Hematopoietic multipotent progenitor cell (in vitro differentiated cells): ENCODE results near the gene DACT2. TPM values are rescaled to one million over a fixed set of nuclear protein-coding genes. Genes with fewer than 3 reads are reported as not detected.
"Not testable (repeated sequence)": the region's sequence is repeated elsewhere in the genome, so short reads cannot be mapped to it uniquely, and the experiment has no call there.

ENCODE experiments used
- DNase-seq, 3 donors: peaks; one replicate each; pipeline ENCODE4 v3.0.0-alpha.2; 2011 to 2015; ENCODE audit warnings: low read depth in 2 of 3, low spot score in 2 of 3
- total RNA-seq: library from RNA; depleted of rRNA; stranded (reverse); fragments of >200 nt; gene quantifications from one replicate; pipeline ENCODE4 v1.2.3, GENCODE V29; 2012

The DACT2 gene
- total RNA-seq, 1 donor: not detected

DNA sequence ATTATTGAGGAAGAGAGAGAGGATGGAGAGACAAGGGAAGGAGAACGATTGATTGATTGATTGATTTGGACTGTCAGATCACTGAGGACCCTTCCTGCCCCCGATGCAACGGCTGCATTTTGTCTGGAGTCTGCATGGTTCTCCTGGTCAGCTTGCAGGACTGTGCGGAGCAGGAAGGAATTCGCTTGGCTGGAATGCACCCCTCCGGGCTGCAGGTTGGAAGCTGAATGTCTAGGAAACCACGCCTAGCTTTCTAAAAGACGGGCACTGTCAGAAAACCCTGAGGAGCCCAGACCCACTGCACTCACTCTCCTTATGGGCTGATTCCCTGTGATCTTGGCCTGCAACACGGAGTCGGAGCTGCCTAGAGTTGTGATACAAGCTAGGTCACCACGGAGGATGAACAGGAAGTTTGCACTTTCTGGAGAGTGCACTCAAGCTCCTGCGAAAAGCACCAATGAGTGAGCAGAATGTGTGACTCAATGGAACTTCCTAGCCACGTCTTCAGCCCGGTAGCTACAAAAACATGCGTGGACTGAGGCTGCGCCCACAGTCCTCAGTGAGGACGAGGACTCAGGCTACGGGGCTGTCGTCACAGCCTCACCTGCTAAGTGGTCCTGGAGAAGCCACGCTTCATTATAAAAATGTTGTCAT is 14.4 kb downstream of the DACT2 start:
- DNase-seq: no peak

DNA sequence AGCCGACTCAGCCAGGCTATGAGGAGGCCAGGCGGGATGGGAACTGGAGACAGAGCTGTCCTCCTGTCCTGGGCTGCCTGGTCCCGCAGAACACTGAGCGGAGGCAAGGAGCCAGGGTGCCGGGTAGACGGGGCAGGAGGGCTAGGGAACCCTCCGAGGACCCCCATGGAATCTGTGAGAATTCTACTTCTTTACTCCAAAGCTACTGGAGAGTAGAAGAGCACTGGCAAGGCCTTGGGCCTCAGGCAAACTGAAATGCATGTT is 14.9 kb downstream of the DACT2 start:
- no peak for DNase-seq

DNA sequence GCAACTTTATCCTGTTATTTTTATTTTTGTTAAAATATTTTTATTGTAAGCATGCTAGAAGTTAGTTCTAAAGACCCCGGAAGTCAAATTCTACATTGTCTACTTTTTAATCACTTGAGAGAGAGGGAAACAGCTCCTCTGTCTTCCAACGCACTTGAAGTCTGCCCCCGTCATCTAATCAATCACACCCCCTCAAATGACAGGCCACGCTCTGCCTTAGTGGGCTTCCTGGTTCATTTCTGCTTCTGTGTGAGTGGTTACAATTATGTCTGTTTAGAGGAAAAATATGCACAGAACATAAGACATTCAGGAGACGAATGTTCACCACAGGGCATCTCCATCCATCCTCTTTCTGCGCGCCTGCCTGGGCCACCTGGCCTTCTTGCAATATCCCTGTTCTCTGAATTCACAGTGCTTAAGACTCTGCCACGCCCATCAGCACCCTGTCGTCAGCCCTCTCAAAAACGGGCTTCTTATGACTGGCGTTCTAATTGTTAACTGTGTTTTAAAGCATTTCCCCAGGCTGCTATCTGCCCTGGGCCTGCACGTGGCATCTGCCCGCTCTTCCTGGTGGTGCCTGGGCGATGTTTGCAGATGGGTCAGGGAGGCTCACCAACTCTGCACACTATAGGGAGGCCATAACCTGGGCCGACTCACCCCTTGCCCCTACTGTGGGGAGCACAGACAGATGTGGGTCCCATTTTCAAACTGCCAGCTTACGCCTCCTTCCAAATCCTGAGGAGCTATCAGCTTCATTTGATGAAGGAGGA is 15.4 kb downstream of the DACT2 start:
- DNase-seq: no peak

DNA sequence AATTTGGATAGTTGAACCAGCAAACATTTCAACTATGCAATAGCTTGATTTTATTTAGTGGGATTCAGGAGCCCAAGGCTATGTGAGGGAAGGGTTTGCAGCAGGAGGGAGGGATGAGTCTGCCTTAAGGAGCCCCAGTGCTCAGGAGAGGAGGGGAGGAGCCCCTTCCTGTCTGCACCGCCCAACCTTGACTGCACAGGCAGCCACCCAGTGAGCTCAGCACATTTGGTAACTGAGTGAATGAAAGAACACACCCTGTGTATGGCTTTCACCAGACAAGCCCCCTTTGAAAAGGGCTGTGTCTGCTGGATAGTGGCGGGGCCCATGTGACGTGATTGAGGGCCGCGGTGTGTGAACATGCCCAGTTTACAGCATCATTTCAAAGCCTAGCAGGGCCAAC is 17.0 kb downstream of the DACT2 start:
- no peak for DNase-seq

DNA sequence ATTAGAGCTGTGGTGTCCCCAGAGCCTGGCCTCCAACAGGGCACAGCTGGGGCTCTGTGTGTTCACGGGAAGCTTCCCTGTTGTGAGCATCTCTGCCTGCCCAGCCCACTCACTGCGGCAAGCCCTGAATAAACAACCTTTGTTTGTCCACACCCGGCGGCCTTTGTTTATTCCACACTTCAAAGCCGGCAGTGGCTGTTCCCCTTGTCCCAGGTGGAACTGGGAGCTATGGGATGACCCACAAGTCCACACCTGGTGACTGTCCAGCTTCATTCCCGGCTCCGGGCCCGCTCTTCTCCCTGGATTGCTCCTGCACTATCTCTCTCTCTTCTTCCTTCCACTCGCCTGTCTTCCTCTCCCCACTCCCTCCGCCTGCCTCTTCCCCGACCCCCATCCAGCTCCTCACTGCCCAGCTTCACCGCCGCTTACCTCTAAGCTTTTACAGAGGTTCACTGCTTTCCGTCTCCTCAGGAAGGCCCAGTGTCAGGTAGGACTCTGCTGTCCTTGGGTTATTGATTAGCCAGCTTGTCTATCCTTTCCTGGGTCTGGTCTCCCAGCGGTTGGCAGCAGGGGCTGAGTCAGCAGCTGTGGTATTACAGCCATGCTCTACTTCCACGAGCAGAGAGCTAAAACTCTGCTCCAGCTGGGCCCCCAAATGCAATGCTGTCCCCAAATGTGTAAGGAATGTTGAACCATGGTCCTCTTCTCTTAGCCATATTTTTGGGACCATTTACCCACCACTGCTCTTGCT is 17.8 kb downstream of the DACT2 start:
- no peak for DNase-seq

DNA sequence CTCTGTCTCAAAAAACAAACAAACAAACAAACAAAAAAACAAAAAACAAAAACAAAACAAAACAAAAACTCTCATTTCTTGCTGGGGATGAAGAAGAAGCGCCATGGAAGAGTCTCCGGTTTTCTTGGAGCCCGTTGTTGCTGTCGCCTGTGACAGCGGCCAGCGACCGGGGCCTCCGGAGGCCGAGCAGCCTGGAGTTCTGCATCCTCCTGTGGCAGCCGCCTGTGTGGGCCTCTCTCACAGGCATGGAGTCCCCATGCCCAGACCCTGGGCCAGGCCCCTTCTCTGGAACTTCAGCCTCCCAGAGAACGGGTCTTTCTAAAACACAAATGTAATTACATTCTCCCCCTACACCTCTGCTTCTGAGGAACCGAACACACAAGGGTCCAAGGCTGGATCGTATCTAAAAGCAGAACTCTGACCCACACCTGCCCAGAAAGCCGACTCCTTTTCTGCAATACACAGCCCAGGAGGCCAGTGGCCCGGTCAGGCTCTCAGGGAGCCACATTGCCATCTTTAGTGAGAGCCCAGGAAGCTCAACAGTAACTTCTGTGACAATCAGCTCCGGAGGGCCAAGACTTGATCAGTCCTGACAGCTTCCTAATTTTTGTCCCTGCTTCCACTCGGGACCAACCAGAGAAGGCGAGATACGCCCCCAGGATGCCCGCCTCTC is 18.5 kb downstream of the DACT2 start:
- DNase-seq: no peak

DNA sequence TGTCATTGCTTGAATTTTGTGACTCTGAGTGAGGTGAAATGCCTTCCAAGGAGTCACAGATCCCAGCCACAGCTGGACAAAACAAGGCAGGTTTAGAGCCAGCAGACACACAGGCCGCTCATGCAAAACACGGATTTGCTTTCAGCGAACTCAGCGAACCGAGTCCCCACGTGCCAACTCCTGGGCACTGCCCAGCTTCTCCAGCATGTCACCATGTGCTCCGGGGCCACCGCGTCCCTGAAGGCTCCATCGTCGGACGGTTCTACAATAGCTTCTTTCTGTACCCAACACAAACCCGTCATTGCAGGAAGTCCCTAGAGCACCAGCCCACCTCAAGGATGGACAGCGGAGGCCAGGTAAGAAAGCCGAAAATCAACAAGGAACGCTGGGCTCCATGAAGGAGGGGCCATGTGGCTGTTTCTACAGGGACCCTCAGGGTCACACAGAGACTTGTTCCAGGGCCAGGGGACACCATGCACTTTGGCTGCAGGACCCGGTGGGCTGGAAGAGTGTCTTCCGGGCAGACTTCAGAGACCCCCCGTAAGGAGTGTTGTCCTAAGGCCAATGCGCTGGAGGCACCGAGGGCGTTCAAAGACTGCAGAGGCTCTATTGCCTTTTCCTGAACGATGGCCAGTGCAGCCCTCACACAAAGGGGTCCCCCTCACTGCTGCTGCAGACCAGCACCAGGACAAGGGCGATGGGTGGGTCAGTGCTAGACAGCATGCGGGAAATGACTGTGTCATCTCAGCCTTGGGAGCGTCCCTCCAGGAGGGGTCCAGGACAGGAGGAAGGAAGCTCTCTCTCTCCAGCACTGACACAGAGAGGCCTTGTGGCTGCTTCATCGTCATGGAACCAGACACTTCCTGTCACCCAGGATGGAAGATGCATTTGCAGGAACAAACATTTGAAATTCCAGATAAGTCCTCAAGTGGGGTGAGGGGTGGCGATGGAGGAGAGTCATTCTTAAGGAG is 19.8 kb downstream of the DACT2 start:
- no peak for DNase-seq

DNA sequence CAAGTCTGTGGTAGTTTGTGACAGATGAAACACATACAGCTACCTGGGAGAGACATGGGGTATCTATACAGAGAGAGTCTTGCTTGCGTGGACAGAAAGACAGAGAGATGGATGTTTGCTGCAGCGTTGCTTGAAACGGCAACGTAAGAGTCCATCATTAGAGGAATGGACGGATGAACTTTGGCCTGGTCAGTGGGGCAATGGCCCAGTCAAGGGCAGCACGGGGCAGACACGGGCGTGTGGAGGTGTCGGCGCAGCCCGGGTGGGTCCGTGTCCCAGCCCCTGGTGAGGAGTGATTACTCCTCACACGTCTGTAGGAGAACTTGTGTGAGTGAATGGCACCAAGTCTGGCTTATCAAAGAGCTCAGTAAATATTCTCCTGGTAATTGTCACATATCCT is 21.9 kb downstream of the DACT2 start:
- DNase-seq: no peak

DNA sequence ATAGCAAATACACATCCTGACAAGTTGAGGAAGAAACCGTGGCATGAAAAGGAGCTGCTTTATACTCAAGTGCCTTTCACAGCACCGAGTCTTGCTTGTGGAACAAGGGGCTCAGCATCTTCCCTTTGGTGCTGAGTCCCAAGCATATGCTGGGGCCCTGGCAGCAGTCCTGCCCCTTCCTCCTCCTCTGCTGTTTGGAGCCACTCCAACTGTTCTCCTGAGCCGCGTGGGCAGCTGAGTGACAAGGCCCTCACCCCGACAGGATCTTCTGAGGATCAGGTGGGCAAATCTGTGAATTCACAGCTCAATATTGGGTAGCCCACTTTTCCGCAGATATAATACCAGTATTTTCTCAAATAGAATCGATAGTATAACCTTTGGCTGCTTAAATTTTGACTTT is 24.7 kb downstream of the DACT2 start:
- no peak for DNase-seq

DNA sequence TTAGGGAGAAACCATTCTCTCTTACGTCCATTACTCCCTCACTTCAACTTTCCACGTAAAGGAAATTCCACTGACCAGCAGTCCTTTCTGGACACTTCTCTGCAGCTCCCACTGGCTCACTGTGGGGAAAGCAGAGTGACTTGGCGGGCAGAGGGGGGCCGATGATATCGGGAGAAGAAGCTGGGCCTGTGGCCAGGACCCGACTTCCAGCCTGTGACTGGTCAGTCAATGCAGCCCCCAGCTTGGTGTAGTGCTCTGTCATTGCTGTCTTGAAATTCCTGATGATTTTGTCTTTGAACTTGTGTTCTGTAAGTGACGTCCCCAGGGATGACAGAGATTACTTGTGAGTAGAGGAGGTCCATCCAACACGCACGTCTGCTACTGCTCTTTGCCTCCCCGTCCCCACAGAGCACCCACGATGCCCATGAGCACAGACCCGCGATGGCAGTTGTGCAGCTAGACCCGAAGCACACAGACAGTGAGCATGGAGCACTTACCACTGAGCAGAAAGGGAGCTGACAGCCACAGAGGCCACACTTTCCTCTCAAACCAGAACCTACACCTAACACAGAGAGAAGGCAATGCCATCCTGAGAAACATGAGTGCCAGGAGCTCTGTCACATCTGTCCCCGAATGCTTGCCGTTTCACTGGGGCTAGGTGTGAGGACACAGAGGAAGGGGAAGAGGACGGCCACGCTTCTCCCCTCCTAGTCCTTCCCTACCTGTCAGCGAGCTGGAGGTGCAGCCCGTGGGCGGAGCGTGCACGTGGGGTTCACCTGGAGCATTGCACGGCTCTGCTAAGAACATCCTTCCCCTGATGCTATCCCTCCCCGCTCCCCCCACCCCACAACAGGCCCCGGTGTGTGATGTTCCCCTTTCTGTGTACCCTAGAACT is 25.7 kb downstream of the DACT2 start:
- no peak for DNase-seq

DNA sequence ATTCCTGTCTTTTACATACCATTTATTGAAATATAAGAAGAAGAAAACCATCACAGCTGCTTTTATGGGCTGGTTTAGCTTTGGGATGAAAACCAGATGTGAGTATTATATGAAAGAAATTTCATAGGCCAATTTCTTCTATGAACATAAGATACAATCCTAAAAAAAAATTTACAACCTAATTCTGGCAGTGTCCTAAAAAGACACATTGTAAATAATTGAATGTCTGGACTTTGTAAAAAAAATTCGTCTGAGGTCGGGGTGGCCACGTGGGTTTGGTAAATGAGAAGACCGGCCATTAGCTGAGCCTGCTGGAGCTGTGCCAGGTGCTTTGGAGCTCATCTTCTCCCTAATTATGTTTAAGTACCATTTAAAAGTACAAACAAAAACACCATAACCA is 26.8 kb downstream of the DACT2 start:
- DNase-seq: no peak

DNA sequence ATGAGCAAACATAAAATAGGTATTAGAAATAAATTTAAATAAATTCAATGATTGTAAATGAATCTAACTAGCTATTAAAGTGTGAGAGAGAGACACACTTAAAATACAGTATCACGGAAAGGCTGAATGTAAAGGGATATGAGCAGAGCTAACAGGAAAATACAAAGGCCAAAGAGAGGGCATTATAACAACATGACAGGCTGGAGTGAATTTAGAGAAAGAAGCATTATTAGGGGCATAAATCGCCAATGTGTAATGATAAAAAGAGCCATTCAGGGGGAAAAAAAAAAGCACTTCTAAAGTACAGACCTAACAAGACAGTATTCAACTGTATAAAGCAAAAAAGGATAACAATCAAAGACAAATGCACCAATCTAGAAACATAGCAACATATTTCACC is 28.1 kb downstream of the DACT2 start:
- DNase-seq: no peak

DNA sequence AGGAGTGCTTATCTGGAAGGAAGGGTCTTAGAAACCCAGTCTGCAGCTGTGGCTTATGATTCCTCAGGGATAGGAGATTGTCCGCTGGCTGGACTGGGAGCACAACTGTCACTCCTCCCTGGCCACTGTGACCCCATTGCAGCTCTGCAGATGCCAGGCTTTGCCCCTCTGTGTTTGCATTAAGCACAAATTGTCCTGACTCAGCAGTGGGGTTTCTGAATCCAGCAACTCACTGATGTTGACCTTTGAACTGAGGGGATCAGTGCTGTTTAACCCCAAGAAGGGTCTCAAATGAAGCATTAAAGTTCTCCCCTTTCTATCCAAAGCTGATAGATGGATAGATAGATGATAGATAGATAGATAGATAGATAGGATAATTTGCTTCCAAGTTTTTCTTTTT is 29.5 kb downstream of the DACT2 start:
- no peak for DNase-seq

DNA sequence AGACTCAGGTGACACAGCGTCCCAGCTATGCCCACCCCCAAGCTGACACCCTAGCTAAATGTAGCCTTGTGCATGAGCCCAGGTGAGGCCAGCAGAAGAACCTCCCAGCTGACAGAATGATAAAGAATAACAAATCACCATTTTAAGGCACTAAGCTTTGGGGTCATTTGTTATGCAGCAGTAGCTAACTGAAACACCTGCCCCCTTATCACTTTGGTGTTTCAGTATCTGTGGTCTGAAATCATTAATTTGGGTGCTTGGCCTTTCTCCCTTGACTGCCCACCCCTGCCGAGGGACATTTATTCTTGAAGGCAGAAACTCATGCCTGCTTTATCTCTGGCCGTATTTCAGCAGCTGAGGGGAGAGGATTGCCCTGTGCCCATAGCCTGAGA is 30.0 kb downstream of the DACT2 start:
- no peak for DNase-seq

DNA sequence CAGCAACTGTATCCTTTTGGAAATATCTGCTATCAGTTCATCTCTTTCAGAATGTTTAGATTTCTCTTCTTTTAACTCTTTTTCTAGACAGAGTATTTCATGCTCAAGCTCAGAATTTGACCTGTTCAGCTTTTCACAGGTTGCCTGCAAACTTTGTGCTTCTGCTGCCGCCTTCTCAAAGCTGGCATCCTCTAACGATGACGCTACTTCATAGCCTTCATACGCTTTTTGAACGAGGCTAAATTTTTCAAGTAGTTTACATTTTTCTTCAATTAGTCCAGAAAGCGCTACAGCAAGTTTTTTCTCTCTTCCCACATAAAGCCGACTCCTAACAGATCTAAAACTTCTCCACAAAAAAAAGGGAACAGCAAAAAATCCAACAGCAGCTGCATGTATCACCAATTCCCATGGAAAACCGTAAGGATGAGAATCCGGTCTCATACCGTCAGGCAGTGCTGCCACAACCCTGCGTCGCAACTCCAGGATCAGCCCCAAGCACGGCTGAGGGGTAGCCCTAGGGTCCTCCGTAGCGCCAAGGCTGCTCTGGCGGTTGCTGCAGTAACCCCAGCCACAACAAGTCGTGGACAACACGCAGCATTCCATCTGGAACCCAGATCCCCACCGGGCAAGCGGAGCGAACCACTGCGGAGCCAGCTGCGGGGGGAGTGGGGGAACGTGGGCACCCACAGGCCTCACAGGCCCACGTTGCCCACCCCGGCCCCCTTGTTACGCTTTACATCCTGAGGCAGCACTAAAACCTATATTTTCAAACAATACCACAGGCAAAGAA is 30.6 kb downstream of the DACT2 start:
- DNase-seq: no peak

DNA sequence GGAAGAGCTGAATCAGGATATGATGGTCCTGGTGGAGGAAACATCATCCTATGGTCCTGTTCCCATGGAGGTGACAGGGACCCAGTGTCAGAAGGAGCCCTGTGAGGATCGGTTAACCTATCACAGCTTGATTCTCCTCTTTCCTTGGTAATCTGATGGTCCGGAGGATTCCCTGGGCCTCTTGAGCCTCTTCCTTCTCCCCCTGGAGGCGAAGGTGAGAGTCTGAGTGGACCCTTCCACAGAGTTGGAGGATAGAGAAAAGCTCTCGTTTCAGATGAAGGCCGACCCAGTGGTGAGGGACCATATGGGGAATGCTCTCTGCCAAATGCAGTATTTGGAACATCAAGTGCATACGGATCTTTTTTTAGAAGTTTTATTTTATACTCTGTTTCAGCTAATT is 32.1 kb downstream of the DACT2 start:
- not testable (repeated sequence) for DNase-seq

DNA sequence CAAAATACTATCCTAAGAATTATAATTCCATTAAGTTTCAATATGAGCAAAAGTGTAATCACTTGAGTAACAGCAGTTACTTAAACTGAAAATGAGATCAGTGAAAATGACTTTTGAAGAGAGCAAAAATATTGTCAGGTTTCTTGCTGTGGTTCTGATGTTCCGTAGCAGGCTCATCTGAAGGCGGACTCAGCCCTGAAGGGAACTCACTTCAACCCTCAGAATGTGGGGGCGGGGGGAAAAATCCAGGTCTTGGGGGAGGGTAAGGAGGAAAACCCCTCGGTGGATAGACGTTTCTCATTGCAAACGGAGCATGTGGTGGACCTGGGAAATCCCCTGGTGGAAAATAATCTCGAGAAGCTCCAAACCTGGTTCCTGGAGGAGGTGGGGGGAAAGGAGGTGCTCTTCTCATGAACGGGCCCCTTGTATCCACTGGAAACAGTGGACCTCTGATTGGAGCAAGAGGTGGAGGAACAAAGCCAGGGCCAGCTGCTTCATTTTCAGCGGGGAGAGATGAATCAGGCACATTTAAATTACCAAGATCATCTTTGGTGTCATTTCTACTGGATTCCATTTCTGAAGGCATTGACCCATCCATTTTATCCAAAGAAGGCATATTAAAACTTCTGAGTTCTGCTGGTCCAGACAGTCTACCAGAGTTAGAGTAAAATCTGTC is 32.7 kb downstream of the DACT2 start:
- DNase-seq: not testable (repeated sequence)

DNA sequence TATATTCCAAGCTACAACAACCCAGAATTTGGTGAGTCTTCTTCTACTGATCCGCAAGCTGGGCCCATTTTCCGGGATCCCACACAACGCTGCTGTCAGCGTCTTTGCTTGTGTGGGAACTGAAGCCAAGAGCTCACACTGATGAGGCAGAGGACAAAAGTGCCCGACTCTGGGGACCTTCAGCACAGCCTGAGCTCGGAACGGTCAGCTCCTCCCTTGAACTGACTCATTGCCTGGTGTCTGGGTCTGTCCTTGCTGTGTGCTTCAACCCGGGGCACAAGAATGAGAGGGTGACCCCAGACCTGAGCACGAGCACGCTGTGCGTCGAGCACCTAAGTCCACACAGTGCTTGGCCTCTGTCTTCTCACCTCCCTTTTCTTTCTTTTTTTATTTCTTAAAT is 33.5 kb downstream of the DACT2 start:
- no peak for DNase-seq
